GM12891 (cell line): Measurements from ENCODE around the gene PRR15L.
"Not testable (repeated sequence)": the region's sequence is repeated elsewhere in the genome, so short reads cannot be mapped to it uniquely, and the experiment has no call there.

Experiments used
- DNase-seq: peaks from one replicate; pipeline ENCODE4 v3.0.0; 2011; ENCODE audit warnings: low spot score; ENCODE audit not compliant: insufficient read length
- FAIRE-seq: peaks from 2 replicates; lab custom pipeline; 2011; peaks lifted over from hg19 to GRCh38; lab: Jason Lieb, UNC
- PAX5 ChIP-seq: IDR thresholded peaks from 2 replicates; pipeline ENCODE4 v1.6.1; 2011; ENCODE audit warnings: low read length, moderate library complexity, mild to moderate bottlenecking; ENCODE audit not compliant: insufficient read depth, severe bottlenecking
- POLR2A ChIP-seq: IDR thresholded peaks from 2 replicates; pipeline ENCODE4 v1.6.1; 2011; ENCODE audit warnings: low read depth, low read length, control low read depth
- POLR2AphosphoS5 ChIP-seq: IDR thresholded peaks from 2 replicates; pipeline ENCODE4 v1.6.1; 2011; ENCODE audit warnings: low read depth, low read length, control low read depth
- POU2F2 ChIP-seq: IDR thresholded peaks from 2 replicates; pipeline ENCODE4 v1.6.1; 2011; ENCODE audit warnings: low read depth, mild to moderate bottlenecking, control low read depth, low read length, moderate library complexity
- SPI1 ChIP-seq: IDR thresholded peaks from 2 replicates; pipeline ENCODE4 v1.6.1; 2011; ENCODE audit warnings: low read depth, low read length, control low read depth
- TAF1 ChIP-seq: IDR thresholded peaks from 2 replicates; pipeline ENCODE4 v1.6.1; 2011; ENCODE audit warnings: low read depth, low read length, control low read depth

The PRR15L gene

DNA sequence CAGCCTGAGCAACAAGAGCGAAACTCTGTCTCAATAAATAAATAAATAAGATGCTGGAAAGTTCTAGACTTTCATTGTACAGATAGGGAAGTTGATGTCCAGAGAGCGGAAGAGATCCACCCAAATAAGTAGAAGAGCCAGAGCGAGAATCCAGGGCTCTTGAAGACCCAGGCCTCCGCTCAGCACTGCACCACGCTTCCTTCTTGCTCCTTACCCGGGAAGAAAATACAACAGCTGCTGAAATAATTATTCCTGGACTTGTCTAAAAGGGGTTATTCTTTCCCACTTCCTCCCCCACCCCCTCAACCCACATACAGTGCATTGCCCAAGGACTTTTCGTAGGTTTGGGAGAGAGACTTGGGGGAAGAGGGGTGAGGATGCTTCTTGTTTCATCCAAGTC lies 39.9 kb upstream of the PRR15L start:
- no peak for DNase-seq
- no peak for FAIRE-seq
- TF ChIP-seq POLR2AphosphoS5 = no peak

DNA sequence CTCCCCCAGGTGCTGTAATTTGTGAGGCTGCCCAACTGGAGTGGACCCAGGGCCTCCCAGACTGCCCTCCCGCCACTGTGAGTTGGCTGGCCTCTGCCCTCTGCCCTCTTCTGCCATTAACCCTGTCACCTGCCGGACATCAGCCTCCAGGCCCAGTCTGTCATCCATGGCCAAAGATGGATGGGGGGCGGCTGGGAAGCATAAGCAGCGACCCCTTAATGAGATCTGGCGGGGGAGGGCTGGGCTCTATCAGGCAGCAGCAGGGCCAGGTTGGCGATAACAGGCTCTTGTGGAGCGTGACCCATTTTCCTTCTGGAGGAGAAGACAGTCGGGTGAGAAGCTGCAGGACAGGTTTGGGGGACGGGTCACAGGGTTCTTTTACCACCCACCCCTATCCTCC lies 38.5 kb upstream of the PRR15L start:
- no peak for DNase-seq

DNA sequence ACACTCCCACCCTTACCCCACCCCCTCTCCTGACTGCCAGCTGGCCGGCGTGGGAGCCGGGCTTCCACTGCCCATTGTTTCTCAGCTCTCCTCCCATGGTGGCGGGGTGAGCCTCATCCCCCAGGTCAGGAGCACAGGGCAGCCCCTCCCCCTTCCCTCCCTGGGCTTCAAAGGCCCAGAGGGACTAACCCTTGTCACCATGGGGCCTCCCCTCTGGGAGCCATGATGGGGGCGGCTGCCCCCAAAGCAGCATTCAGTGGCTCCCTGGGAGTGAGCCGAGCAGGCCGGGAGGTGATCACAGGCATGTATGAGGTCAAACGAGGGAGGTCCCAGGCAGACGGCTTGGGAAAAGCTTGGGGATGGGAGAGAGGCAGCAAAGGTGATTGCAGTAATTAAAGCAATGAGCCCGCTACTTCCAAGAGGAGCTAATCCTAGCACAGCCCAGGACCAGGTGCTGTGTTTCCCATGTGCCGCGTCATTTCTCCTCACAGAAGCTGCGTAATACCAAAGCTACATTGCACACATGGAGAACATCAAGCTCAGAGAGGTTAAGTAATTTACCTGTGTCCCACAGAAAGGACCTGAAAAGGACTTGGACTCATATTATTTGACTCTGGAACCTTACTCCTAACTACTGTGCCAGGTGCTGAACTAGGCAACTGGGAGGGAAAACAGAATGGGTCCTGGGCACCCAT lies 37.7 kb upstream of the PRR15L start:
- no peak for TF ChIP-seq SPI1
- TF ChIP-seq POLR2AphosphoS5 = no peak
- no peak for TF ChIP-seq POU2F2
- no peak for TF ChIP-seq TAF1
- TF ChIP-seq PAX5 = no peak
- no peak for TF ChIP-seq POLR2A
- DNase-seq (no peak), FAIRE-seq (no peak)

More for the DNA sequence above, 38.5 kb upstream of the PRR15L start:
- TF ChIP-seq SPI1 (no peak), POU2F2 (no peak), POLR2A (no peak), PAX5 (no peak), TAF1 (no peak), POLR2AphosphoS5 (no peak)
- no peak for FAIRE-seq

DNA sequence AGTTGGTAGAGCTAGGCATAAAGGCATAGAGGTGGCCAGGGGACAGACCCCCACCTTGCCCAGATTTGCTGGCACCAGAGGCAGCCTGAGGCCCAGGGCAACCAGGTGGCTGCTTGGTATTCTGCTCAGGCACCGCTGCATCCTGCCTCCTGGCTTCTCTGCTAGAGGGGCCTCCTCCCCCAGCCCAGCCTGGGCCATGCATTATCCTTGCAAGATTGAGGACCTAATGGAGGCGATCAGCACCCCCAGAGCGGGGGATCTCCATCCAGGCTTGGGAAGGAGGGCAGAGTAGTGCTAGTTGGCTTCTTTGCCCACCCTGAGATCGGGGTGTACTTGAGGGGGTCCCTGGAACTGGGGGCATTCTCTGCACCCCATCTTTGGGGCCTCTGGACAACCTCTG lies 37.0 kb upstream of the PRR15L start:
- TF ChIP-seq POU2F2 = no peak
- no peak for TF ChIP-seq POLR2AphosphoS5
- no peak for TF ChIP-seq POLR2A
- TF ChIP-seq TAF1 = no peak
- TF ChIP-seq SPI1 = no peak
- TF ChIP-seq PAX5 = no peak
- FAIRE-seq = no peak
- no peak for DNase-seq

DNA sequence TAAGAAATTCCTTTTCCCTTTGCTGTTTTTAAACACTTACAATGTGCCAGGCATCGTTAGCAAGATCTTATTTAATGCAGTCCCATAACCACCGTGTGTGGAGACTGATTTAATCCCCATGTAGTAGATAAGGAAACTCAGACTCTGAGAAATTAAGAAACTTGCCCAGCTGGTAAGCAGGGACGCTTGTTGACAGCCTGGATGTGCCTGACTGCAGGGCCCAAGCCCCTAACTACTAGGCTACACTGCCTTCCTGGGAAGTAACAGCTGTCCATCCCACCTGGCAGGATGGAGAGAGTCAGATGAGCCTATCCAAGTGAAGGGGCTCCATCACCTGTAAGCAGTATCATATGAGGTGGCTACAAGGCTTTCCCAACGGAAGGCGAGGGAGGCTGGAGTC lies 36.3 kb upstream of the PRR15L start:
- DNase-seq (no peak), FAIRE-seq (no peak)
- no peak for TF ChIP-seq POLR2A
- TF ChIP-seq PAX5 = no peak
- no peak for TF ChIP-seq SPI1
- no peak for TF ChIP-seq TAF1
- TF ChIP-seq POU2F2 = no peak
- TF ChIP-seq POLR2AphosphoS5 = no peak

DNA sequence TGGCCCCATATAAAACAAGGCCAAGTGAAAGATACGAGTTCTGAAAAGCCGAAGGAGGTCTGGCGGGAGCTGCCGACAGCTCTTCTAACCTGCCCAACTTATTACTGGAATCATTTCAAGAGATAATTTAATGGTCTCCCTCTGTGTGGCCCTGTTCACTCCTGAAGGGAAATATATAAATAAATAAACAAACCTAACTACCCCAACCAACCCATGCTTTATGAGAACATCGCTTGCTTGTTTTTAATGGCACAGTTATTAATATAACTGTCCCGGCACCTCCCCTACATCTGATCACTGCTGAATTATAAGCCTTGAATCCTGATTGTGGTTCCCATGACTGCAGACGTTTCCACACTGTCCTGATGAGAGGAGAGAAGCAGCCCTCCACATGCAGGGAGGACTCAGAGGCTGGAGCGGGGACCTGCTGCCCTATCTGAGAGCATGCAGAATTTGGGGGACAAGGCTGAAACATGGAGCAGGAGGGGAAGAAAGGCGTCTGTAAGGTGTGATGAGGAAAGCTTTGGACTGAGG lies 35.4 kb upstream of the PRR15L start:
- DNase-seq (no peak), FAIRE-seq (no peak)
- TF ChIP-seq PAX5 (no peak), POLR2AphosphoS5 (no peak), POU2F2 (no peak), SPI1 (no peak), TAF1 (no peak), POLR2A (no peak)

DNA sequence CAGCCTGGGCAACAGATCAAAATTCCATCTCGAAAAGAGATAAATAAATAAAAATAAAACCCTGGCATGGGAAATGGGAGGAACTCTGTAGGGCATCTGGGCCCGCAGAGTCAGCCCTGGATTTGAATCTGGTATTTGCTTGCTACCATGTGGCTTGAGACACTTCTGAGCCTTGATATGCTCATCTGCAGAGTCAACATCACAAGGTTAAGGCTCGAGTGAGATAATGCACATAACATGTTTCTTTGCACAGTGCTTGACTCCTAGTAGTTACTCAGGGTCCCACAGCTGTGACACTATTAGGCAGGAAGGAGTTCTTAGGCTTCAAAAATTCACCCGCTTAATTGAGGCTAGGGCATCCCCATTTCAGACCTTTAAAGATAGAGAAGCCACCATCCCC lies 34.5 kb upstream of the PRR15L start:
- TF ChIP-seq POLR2A = no peak
- TF ChIP-seq TAF1 = no peak
- TF ChIP-seq POLR2AphosphoS5 = no peak
- no peak for TF ChIP-seq SPI1
- no peak for TF ChIP-seq POU2F2
- DNase-seq (no peak), FAIRE-seq (no peak)

DNA sequence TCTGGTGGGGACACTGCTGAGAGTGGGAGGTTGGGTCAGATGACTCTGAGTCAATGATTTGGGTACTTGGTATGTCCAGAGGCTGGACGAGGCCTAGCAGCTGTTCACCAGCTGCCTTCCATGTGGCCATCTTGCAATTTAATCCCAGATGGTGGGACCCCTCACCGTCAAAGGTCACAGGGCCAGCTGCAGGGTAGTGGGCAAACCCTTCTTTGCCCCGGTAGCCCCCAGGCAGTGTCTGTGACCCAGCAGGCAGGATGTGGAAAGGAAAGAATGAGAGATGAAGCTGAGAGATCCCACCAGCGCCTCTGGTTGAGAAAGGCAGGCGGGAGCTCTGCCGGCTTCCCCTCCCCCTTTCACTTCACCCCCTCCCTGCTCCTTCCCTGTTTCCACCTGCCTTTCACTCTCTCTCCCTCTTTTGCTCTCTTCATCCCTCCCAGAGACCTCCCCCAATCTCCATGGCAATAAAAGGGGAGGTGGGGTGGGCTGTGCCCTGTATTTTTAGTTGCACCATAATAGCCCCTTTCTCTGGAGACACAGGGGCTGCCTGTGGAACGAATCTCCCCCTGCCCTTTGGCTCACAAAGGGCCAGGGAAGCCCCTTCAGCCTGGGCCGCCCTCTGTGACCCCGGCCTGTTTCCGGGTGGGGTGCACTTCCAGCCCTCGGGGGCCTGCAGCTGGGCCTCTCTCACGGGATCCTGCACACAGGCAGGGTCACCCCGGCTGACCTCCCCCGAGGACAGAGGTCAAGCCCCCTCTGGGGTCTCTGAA lies 33.5 kb upstream of the PRR15L start:
- no peak for FAIRE-seq
- TF ChIP-seq POLR2A (no peak), POLR2AphosphoS5 (no peak), PAX5 (no peak), POU2F2 (no peak)
- no peak for DNase-seq

DNA sequence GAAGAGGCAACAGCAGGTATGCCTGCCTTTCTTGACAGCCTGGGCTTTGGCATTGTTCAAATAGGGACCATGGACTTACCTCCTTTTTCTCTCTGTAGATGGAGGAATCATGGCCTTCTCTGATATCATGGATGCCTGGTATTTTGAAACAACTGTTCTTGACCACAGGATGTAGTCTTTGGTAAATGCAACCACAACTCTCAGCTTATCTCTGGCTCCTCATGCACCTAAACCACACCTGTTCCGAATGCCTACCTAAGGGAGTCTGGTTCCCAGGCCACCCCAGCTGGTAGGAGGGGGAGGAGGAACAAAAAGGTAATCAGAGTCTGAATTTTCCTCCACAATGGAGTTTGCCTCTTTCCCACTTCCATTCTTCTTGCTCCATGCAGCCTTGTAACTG lies 32.0 kb upstream of the PRR15L start:
- DNase-seq (no peak), FAIRE-seq (peak; percentile 90)
- TF ChIP-seq PAX5 (no peak), TAF1 (no peak), POU2F2 (no peak), POLR2A (no peak), POLR2AphosphoS5 (no peak), SPI1 (no peak)

DNA sequence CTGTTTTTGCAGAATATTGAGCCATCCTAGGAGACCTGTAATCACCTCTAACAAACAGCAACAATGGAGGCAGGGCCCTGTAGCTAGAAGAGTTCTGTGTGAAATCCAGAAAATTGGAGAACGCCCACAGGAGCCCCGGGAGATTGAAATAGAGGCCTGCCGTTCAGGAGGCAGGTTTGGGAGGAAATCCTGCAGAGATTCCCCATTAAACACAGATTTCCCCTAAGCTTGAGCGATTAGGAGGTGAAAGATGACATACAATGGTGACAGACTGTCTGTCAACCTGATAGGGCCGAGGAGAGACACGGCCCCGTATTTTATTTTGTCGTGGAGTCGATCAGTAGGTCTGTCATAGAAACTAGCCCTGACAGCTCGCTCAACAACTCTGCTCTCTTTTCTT lies 31.5 kb upstream of the PRR15L start:
- DNase-seq (no peak), FAIRE-seq (no peak)
- TF ChIP-seq POU2F2 (no peak), PAX5 (no peak), POLR2AphosphoS5 (no peak), SPI1 (no peak), TAF1 (no peak), POLR2A (no peak)

DNA sequence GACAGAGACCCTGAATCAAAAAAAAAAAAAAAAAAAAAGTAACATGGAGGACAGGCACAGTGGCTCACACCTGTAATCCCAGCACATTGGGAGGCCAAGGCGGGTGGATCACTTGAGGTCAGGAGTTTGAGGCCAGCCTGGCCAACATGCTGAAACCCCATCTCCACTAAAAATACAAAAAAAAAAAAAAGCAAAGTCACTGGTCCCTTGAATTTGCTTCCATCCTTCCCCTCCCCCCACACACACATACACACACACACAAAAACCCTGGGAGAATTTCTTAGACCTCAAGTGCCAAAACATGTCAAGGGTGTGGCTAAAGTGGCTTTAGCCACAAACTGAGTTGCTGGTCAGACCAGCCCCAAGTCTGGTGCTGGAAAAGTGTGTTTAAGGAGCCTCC lies 30.8 kb upstream of the PRR15L start:
- not testable (repeated sequence) for DNase-seq

More for the DNA sequence above, 30.8 kb upstream of the PRR15L start:
- FAIRE-seq = not testable (repeated sequence)
